WTC11 (cell line): ENCODE data around the gene FBXO47.

Experiments used
- ATF3 ChIP-seq: sonication (generic); formaldehyde crosslinking; conservative IDR thresholded peaks from 2 replicates; pipeline ENCODE4 v1.8.1; 2022; ENCODE audit warnings: mild to moderate bottlenecking, missing genetic modification reagents
- CTCF ChIP-seq: fragments of 200-600 bp; IDR thresholded peaks from 2 replicates; pipeline ENCODE4 v1.8.0; 2022; ENCODE audit warnings: antibody characterized with exemption
- IRF2 ChIP-seq: sonication (generic); formaldehyde crosslinking; IDR thresholded peaks from 2 replicates; pipeline ENCODE4 v1.8.0; 2022; ENCODE audit warnings: low read depth, missing genetic modification reagents, borderline replicate concordance

- TF ChIP-seq CTCF: no peak
- no peak for TF ChIP-seq ATF3 (CRISPR knock-in tag)
- TF ChIP-seq IRF2 (CRISPR knock-in tag): no peak
Observed at GRCh38 chr17:38939987-38940386, 27.2 kb downstream of the FBXO47 start.
